GM23338 (cell line): ENCODE results near the gene KCTD7.
"Not testable (repeated sequence)": the region's sequence is repeated elsewhere in the genome, so short reads cannot be mapped to it uniquely, and the experiment has no call there.

Experiments used
- CTCF ChIP-seq, 2 experiments: fragments of 200-600 bp in 1 of 2; sonication (generic) in 1 of 2; conservative IDR thresholded peaks; 2 replicates each; pipeline versions ENCODE4 v1.5.1 to v1.6.1; 2016 to 2017; ENCODE audit warnings: antibody characterized with exemption in 2 of 2, low read depth in 2 of 2, mild to moderate bottlenecking in 2 of 2, moderate library complexity in 1 of 2
- ETS1 ChIP-seq: IDR thresholded peaks from 2 replicates; pipeline ENCODE4 v1.6.1; 2016; ENCODE audit warnings: antibody characterized with exemption
- EZH2phosphoT487 ChIP-seq: fragments of 200-600 bp; sonication (generic); IDR thresholded peaks from one replicate; pipeline ENCODE4 v1.8.1; 2018; ENCODE audit warnings: antibody characterized with exemption; ENCODE audit not compliant: unreplicated experiment
- POLR2AphosphoS5 ChIP-seq: IDR thresholded peaks from 2 replicates; pipeline ENCODE4 v1.6.1; 2016; ENCODE audit warnings: antibody characterized with exemption, low read depth

- not testable (repeated sequence) for TF ChIP-seq POLR2AphosphoS5; CTCF (conservative IDR thresholded peaks at IDR 0.05; ENCODE audit: low read depth in 2 of 2); ETS1; EZH2phosphoT487
Observed at GRCh38 chr7:66651026-66651425, 22.3 kb downstream of the KCTD7 start.
